GM18909 (cell line): Measurements from ENCODE around the gene FHL1.

Source experiments
- ATAC-seq: cut with Tn5 transposase; IDR thresholded peaks from one replicate; pipeline ENCODE4 v1.9.1; 2021; ENCODE audit warnings: mild to moderate bottlenecking; ENCODE audit not compliant: unreplicated experiment, poor library complexity

The FHL1 gene

DNA sequence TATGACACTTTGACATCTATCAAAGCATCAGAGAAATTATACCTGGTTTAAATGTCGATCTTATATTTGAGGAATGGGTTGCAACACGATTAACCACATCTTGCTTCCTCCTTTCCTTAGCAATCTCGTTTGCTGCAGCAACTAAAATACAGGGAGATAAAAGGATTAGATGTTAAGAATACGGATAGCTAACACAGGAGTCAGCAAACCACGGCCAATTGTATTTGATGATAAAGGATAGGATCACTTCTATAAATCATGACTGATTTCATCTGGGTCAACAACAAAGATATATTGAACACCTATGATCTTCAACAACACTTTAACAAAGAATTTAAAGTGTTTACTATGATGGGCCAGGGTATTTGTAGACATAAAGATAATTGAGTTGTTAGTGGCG lies 98.9 kb downstream of the FHL1 start:
- no peak for ATAC-seq

DNA sequence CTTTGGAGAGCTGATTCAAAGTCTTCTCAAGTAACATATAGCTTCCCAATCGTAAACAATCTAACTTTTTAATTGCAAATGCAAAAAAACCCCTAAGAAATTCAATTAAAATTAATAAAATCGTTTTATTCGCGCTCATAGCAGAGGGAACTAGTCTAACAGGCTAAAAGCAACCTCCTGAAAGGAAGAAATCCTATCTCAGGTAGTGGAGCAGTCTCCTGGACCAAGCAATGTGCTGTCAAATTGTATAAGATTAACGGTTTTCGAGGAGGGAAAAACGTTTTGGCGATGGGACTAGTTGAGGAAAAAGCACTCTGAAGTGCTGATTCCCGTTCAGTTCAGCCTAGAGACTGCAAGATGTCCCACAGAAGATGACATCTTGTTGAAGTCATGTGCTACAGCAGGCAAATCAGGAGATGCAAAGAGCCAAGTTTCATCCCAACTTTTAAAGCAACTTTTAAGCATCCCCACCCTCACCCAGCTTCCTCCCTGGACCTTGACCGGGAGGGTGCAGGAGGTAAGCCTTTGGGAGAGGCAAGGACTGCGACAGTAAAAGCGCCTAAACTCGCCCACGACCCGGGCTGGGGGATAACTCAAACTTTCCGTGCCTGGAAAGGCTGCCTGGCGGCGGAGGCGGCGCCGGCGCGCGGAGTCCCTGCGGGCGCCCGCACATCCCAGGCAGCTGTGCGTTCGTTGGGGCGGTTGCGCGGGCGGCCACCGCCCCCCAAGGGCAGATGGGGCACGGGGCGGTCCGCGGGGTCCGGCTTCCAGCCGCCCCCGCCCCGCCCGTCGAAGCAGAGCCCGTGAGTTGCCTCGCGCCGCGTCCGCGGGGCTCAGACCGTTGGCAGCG lies 103.1 kb downstream of the FHL1 start:
- peak; percentile 49 for ATAC-seq

GRCh38 chrX:136251041-136251991 lies 104.0 kb downstream of the FHL1 start, which contains the start of gene MAP7D3:
Gene MAP7D3 (minus strand): TSS chrX:136251400. CDS start chrX:136251358, 42 bp downstream.
- peak; percentile 84 for ATAC-seq

GRCh38 chrX:136255541-136255940 lies 108.2 kb downstream of the FHL1 start:
- no peak for ATAC-seq

DNA sequence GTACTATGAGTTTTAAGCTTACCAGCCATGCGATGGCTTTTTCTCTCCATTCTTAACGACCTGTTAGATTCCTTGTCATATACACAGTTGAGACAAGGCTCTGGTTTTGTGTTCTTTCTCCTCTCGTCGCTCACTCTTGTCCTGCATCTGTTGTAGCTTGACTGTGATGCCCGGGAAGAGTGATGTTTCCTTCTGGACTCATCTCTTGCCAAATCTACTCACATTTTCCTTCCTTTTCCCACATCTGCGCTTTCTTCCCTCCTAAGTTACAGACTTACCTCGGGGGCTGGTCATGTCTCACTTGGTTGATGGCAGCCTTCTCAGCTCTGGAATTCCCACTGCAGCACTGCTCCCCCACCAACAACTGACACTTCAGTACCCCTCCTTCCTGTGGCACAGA lies 108.7 kb downstream of the FHL1 start:
- no peak for ATAC-seq

DNA sequence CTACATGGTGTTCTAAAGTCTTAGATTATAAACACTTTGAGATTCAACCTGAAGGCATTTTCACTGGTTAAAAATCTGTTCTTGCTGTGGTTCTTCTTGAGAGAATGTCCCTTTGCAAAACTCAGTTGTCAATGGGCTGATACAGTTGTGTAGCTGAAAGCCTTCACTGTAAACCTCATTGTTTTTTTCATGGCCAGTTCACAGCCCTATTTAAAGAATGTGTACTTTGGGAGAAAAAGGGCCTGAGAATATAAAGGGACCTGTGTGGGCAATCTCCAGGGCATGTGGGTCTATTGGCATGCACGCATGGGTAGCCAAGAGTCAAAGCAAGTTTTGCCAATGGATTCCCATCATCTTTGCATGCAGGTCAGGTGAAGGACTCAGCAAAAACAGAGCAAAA lies 111.6 kb downstream of the FHL1 start:
- no peak for ATAC-seq

- no peak for ATAC-seq
Measured at GRCh38 chrX:136259543-136259942, 112.2 kb downstream of the FHL1 start.

DNA sequence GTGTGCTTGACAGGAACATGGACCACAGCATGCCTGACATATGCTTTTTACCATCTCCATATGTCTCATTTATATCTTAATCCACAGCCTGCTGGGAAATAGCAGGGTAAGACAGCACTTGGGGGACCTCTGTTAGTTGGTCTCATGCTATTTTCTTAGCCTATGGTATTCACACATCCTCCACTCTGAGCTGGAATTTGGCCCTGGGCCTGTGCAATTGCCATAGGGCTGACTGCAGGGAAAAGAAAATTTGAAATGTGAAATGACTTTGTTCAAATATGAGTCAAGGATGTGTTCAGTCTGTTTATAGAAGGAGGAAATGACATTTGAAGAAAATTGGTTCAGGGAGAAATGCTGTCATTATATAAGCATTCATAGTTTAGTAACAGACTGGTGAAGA lies 113.4 kb downstream of the FHL1 start:
- no peak for ATAC-seq
